LNCaP clone FGC (cell line): ENCODE measurements around the gene HSF4.
A peak's percentile ranks its signal among the peaks of the same experiment; 100 is the strongest.

Experiments
- DNase-seq: peaks from one replicate; pipeline ENCODE4 v3.0.0-alpha.2; 2011; ENCODE audit warnings: low read depth
- H3K4me3 ChIP-seq: 2 replicates; pipeline ENCODE4 v1.5.1; 2011; ENCODE audit warnings: mild to moderate bottlenecking, low read depth, low read length, control low read depth
- CTCF ChIP-seq: IDR thresholded peaks from 2 replicates; pipeline ENCODE4 v1.5.1; 2012; ENCODE audit warnings: mild to moderate bottlenecking; ENCODE audit not compliant: control insufficient read depth, insufficient read depth; ENCODE audit errors: extremely low read depth

Gene HSF4

GRCh38 chr16:67150047-67150832 is 14.3 kb upstream of the HSF4 start:
- no peak overlapping the region for H3K4me3 ChIP-seq
- DNase-seq = no peak
- no peak for TF ChIP-seq CTCF

GRCh38 chr16:67150833-67151396 is 13.6 kb upstream of the HSF4 start, which contains the start of gene B3GNT9:
Gene B3GNT9, minus strand, starts transcription at chr16:67150998. Its CDS starts 513 bp downstream, at chr16:67150485.
- DNase-seq = no peak
- no peak within 1 kb of the TSS for H3K4me3 ChIP-seq
- no peak for TF ChIP-seq CTCF

GRCh38 chr16:67151431-67152097 is 13.0 kb upstream of the HSF4 start:
- H3K4me3 ChIP-seq = no peak overlapping the region
- DNase-seq = no peak
- no peak for TF ChIP-seq CTCF

- H3K4me3 ChIP-seq = peak overlapping the region; percentile 32
- no peak for TF ChIP-seq CTCF
- no peak for DNase-seq
Measured at GRCh38 chr16:67154578-67155294, 9.8 kb upstream of the HSF4 start.

GRCh38 chr16:67155295-67156142 is 9.0 kb upstream of the HSF4 start:
- DNase-seq = no peak
- H3K4me3 ChIP-seq = peak overlapping the region; percentile 32
- peak; percentile 99 for TF ChIP-seq CTCF
